ENCODE measurements around the gene ABHD14A.

The ABHD14A gene

DNA sequence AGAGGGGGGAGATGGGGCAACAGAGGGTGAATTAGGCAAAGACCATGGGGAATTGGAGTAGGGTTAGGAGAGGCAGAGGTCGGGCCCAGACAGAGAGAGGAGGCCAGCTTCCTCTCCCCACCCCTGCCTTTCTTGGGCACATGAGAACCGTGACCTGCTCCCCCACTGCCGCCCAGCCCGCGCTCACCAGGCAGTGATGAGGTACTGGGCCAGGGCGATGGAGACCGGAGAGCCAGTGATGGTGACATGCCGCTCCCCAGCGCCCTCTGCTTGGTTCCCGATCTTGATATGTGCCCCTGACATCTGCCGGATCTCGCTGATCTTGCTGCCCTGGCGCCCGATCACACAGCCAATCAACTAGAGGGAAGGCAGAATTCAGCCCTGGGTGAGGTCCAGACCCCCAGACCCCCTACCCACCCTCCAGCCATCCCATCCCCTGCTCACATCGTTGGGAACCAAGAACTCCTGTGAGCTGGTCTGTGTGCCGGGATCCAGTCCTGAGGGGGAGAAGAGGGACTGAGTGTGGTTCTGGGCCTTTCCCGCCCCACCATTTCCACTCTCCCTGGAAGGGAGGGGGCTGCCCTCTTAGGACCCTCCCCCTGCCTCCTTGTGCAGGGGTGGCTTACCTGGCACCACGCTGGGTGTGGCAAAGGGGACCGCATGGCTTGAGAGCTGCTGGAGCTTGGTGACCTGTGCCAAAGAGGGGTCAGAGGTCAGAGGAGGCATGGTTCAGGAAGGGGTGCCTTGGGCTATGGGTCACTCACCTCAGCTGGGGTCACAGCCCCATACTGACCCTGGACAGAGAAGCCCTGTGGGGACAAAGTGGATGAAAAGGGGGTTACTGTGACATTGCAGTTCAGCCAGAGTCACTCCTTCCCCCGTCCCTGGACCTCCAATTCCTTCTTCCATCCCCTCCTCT lies 16.0 kb upstream of the ABHD14A start:
- no peak for DNase-seq

DNA sequence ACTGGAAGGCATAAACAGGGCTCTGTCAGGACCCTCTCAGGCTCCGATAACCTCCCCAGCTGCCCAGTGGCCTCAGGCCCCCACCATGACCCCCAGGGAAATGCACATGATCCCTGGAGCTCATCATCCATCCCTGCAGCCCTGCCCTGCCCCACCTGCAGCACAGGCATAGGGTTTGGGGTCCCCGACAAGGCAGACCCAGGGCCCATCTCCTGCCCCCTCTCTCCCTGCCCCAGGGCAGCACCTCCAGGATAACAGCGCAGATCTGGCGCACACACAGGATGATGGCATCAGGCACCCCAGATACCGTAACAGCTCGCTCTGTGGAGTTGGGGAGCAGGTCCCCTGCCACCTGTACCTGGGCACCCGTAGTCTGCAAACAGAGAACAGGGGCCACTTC lies 15.2 kb upstream of the ABHD14A start:
- DNase-seq = no peak

DNA sequence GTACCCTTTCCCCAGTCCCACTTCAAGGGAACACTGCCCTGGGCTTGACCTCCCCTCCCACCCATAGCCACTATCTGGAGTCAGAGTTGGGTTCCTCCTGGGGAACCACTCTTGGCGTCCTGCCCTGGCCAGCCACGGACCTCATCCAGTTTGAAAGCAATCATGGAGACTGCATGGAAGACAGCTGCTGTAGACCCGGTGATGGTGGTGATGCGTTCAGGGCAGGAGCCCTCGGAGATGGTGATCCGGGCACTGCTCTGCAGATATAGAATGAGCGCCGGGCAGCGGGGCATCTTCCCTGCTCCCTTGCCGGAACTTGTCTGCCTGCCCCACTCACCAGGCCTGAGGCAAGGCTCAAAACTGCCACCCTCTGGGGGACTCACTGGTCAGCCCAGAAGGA lies 14.5 kb upstream of the ABHD14A start:
- no peak for DNase-seq

DNA sequence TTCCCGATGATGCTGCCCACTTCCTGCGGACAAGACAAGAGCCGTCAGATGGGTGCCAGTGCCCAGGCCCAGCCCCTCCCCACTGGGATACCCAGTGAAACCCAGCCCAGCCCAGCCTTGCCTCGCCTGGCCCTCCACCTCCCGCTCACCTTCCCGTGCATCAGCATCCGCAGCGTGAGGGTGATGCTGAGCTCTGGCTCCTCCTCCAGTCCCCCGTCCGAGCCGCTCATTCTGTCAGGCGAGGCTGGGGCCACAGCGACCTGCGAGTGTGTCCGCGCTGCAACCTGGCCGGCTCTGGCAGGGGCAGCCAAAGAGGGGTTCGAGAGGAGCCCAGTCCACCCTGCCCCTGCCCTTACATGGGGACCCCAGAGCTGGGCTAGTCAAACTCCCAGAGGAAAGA lies 13.9 kb upstream of the ABHD14A start:
- no peak for DNase-seq

DNA sequence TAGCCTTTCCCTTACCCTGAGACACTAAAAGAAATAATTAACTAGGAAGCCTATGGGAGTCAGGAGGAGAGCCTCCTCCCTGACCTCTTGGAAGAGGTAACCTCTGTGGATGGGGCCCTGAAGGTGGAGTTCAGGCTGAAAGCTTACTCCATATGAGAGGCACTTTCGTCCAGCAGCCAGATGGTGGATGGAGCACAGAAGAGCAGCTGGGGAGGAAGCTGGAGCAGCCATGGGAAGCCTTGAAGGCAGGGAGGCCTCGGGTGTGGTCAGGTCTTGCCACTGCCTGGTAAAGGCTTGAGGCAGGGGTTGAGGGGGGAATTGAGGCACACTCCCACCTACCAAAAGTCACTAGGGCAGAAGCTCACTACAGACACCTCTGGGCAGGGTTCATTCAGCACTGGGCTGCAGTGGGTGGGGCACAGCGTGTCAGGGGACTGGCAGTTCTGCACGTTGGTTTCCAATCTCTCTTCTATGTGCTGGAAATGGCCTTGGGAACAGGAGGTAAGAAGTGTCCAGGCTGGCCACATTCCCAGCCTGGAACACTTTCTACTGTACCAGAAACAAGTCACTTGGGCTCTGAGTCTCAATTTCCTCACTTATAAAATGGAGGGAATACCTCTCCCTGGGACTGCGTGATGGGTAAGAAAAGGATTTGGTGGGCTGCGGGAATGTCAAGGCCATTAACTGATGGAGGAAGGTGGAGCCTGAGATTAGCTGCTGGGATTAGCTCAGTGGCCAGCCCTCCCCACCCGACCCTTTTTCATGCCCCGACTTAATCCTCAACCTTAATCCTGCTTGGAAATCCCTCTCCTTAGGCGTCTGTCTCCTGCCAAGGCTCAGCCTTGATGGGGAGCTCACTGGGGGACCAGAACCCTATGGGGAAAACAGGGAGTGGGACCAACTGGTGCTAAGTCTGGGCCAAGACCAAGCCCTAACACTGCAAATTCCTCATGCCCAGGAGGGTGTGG lies 13.0 kb upstream of the ABHD14A start:
- DNase-seq = no peak

DNA sequence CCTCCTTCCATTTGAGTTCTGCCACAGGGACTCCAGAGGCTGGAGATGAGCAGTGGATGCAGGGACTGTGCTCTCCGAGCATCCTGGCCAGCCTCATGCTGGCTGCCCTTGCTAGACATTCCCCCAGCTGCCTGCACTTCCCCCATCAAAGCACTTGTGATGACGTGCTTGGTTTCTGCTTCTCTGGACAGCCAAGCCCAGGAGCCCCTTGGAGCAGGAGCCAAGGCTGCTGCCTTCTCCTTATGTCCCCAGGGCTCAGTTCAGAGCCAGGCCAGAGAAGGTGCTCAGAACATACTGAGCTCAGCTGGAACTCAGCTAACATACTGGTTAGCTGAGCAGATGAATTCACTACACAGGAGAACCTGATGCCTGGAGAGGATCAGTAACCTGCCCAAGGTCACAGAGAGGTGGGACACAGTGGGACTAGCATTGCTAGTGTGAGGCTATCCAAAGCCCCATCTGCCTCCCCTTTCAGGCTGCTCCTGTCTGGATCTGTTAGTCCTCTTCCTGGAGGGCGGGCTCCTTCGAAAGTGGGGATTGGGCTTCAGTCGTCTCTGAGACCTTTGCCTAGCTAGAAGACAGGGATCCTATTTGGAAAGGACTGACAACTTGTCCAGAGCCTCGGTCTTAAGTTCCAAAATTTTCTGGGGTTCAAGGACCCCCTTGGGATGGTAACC lies 11.9 kb upstream of the ABHD14A start:
- no peak for DNase-seq

DNA sequence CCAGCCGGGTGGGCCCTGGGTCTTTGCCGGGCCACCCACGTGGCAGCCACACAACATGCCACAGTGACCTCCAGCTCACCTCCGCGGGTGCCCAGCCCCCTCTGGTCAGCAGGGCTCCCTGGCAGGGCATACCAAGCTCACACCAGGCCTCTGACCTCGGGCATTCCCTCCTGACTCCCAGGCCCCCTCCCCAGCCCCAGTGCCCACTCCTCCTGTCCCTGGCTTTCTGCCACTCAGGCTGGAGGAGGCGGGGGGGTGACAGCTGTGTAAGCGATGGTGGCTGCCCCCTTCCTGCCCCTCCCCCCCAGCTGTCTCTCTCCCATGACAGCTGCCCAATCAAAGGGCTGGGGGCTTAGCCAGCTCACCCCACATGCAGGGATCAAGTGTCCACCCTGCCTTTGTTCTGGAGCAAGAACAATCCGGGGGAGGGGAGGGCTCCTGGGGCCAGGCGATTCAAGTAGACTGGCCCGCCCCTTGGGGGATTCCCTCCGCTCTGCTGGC lies 10.9 kb upstream of the ABHD14A start:
- DNase-seq = no peak

DNA sequence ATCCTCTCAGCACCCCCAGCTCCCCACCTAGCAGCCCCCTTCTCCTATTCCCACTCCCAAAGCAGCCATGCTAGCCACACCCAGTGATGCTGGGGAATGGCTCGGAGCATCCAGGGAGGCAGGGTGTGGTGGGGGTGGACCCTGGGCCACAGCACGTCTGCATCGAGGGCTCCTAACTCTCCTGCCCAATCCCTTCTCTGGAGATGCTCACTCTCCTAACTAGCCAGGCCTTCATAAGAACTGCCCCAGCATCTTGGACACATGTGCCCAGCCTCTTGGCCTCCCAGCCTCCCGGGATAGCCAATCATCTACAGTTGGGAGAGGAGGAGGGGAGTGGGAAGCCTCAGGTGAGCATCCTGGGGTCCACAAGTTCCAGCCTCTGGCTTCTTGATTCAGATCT lies 10.3 kb upstream of the ABHD14A start:
- no peak for DNase-seq

DNA sequence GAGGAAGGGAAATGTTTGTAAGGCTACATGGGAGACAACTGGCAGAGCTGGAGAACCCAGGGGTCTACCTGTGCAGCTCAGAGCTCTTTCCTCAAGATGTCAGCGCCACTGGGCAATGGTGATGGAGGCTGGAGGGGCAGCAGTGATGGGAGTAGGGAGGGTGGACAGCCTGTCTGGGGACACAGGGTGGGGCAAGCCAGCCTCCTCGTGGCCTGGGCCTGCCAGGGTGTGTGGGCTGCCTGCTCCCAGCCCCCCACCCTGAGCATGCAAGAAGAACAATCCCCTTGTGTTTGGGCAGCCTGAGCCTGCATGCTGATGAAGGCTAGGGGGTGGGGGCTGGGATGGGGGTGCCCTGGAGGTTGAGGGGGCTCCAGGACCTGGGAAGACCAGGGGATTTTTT lies 8.8 kb upstream of the ABHD14A start:
- DNase-seq = no peak

DNA sequence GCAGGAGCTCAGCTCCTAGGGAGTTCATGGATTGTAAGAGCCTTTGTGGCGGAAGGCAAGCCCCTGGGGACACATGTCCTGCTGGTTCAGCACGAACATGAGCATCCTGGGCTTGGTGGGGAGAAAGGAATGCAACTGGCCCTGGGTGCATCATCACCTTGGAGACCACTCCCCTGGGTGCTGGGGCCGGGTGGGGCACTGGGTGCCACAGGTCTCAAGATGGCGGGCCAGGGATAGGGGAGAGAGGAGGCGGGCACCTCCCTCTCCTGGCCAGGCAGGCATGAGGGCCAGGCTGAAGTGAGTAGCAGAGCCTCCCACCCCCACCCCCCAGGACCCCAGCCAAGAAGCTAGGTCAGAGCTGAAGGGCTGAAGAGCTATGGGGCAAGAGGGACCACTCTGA lies 8.4 kb upstream of the ABHD14A start:
- no peak for DNase-seq

DNA sequence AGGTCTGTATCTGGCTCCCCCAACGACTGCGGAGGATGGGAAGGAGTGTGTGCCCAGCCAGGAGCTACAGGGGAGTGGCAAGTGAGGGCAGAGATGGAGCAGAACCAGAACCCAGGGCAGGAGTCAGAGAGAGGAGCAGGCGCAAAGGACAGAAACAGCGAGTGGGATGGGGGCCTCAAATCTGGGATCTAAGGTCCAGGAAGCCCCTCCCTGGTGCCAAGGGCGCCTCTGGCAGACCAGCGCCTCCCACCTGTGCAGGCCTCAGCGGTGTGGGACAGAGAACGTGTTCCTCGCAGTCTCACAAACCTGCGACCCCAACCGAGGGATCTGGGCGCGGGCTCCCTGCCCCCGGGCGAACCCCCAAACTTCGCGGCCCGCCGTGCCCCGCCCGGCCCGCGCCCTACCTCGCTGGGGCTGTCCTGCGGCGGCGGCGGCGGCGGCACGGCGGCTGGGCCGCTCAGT lies 7.9 kb upstream of the ABHD14A start:
- no peak for DNase-seq

DNA sequence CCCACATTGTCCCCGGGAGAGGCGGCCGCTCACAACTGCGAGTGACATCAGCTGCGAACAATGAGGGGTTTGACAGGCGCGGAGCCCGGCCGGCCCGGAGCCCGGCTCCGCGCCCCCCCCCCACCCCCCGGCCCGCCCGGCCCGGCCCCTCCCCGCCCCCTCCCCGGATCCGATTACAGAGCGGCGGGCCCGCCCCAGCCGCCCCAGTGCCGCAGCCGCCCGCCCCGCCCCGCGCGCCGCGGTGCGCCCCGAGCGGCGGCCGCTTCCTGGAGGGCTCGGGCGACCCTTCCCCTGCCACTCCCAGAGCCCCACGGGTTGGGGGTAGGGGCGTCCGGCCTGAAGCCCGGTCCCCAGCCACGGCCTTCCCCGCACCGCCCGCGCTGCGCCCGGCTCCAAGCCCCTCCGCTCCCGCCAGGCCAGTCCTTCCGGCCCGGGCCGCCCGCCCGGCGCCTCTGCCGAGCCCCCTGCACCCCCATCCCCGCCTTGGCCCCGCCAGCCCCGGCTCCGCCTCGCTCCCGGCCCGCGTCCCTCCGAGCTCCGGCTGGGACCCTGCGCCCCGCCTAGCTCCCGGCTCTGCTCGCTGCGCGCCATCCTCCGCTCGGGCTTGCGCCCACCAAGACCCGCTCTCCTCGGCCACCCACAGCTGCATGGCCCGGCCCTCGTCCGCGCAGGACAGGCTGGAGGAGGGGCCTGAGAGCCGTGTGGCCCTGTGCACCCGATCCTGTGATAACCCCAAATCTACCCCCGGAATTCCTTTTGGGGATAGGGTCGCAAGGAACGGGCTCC lies 7.3 kb upstream of the ABHD14A start, which contains the start of gene PCBP4:
Gene PCBP4 (minus strand): TSS at position 71 of the 786 bp plus-strand sequence. CDS start 6,214 bp downstream, outside the sequence.
- DNase-seq = no peak

DNA sequence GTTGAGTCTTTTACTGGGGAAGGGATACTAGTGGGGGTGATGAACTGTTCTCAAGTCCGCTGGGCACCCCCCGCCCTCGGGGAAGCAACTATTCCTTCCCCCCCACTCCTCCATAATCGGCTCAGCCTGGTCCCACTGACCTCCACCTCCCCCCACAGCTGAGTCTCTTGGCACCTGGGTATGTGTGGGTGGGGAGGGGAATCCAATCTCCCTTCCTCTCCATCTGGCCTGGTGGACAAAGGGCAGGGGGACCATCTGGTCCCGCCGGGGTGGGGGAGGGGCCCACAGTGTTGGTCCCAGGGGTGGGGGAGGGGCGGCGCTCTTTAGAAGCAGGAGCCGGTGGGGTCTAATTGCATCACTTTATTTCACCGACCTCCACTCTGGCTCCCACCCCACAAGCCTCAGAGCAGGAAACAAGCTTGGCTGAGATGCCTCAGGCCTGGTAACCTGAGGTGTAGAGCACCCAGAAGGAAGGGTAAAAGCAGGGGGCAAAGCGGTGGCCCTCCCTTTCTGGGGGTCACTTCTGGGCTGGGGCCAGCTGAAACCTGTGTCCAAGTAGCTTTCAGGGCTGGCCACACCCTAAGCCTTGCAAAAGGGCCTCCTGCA lies 6.6 kb upstream of the ABHD14A start:
- no peak for DNase-seq

DNA sequence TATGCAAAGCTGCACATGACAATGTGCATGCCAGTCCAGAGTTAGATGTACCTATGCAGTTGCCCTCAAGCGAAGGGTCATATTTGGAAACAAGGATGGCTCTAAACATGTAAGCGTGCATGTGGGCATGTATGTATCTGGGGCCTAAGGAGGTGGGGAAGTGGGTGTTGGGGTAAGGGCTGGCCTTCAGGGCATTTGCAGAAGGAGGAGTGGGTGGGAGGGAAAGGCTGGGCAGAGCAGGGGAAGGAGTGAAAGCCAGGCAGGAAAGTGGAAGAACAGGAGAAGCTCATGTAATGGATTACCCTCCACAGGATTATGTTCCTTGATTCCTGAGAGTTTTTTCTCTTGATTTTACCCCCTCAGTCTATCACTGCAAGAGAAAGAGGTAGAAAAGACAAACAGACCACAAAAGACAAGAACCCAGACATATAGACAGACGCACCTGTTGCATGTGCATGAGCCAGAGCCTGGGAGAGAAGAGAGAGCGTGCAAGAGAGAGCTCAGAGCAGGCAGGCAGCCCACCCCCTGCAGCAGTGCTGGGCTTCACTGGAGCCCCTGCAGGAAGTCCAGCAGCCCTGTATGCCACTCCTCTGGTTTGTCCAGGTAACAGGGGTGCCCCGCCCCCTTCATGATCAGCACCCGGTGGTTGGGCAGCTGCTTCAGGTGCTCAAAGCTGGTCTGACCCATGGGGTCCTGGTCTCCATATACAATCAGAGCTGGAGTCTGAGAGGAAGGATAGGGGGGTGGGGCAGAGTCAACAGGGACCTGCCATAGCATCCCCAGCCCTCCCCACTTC lies 5.8 kb upstream of the ABHD14A start:
- no peak for DNase-seq

DNA sequence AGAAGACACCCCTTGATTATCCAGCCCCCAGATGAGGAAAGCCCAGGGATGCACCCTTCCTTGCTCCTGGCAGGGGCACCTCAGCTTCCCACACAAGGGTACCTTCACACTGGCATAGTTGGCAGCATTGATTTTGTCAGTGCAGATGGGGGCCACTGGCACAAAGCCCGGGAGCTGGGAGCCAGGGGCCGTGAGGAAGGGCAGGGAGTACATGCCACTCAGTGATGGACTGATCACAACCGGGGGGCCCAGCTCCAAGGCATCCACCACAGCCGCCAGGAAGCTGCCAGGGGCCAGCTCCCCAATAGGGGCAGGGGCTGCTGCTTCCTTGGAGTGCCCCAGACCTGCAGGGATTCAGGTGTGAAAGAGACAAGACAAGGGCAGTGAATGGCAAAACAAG lies 5.0 kb upstream of the ABHD14A start:
- no peak for DNase-seq

DNA sequence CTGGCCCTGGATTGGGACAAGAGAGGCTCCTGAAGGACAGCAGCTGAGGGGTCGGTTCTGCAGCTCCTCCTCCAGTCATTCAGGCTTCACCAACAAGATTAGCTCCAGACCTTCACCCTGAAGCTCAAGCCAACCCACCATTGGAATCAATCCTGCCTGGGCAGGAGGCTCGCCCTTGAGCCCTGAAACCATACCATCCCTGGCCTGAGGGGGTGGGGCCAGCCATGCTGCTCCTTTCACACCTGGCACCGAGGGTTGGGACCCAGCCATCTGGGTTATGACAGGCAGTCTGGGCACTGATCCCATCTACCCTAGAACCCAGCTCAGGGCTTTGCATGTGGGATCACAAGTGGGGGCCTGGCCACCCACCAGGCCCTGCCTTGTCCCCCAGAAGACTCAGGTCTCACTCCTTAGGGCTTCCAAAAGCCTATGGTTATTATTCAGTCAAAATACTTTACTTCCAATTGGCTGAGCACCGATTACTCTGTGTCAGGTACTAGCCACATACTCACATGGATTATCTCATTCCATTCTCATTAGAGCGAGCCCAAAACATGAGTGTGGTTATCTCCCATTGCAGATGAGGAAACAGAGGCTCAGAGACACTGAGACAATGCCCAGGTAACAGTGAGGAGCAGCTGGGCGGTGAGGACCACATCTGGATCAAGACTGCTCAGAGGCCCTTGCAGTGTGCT lies 4.1 kb upstream of the ABHD14A start:
- DNase-seq = no peak

DNA sequence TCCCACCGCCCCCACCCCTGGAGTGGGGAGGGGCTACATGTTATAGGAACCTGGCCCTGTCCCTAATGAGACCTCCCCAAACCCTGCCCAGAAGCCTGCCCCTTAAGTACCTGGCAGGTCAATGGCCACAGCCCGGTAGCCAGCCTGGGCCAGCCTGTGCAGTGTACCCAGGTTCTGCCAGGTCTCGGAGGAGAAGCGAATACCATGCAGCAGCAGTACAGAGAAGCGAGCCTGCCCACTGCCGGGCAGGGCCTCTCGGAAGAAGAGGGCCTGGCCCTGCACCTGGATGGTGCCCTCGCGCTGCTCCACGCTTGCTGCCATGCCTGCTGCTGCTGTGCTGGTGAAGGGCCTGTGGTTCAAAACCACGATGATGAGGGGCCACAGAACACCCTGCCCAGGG lies 3.5 kb upstream of the ABHD14A start:
- DNase-seq = no peak

DNA sequence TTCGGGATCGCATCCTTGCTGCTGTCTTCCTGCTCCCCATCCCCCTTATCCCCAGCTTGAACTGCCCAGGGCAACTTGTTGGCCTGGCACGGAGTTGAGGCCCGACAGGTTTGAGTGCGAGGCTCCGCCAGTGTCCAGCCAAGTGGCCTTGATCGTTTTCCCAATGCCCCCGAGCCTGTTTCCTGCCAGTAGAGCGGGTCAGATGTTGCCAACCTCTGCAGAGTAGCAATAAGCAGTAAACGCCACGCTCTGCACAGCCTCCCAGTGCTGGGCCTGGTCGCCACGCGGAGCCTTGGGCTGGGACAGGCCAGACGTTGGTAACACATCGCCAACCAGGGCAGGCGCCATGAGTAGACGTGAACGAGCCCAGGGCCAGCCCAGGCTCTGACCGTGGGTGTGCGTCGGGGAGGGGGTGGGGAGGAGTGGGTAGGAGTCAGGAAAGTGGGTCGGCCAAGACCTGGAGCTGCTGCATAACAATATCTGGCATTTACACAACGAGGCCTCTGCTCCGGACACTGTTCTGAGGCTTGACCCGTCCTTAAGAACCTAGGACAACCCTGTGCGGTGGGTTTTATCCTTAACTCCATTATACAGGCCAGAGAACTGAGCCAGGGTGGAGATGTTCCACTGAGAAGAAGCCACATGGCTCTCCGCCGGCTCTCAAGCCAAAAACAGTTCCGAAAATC lies 444 bp upstream of the ABHD14A start:
- DNase-seq = no peak

DNA sequence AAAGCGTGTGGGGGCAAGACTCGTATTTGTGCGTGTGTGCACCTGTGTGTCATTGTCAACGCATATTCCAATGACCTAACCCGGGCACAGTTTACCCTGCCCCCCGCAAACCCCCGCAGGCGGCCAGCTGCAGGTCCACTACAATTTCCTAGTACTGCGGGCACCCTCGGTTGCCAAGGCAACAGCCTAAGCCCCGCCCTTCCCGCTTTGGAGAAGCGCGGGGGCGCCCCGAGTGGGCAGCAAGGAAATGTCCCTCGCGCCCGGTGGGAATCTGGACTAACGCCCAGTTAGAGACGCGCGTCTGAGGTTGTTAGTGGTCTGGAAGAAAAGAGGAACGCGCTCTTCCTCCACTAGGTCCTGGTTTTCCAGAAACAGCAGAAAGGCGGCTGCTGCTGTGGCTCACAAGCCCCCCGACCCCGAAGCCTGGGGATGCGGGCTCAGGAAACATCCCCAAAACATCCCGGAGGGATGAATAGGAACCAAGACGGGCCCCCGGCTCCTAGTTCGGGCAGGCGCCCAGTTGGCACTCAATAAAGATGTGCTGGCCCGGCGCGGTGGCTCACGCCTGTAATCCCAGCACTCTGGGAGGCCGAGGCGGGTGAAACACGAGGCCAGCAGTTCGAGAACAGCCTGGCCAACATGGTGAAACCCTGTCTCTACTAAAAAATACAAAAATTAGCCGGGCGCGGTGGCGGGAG lies 1.1 kb downstream of the ABHD14A start:
- DNase-seq = no peak
